ENCODE measurements around the gene ADAMTS4. TPM values are rescaled to one million over a fixed set of nuclear protein-coding genes. Genes with fewer than 3 reads are reported as not detected.
A peak's percentile ranks its signal among the peaks of the same experiment; 100 is the strongest.

Gene ADAMTS4
- total and polyA plus RNA-seq, 2 donors: 0.61 to 3.0 TPM

DNA sequence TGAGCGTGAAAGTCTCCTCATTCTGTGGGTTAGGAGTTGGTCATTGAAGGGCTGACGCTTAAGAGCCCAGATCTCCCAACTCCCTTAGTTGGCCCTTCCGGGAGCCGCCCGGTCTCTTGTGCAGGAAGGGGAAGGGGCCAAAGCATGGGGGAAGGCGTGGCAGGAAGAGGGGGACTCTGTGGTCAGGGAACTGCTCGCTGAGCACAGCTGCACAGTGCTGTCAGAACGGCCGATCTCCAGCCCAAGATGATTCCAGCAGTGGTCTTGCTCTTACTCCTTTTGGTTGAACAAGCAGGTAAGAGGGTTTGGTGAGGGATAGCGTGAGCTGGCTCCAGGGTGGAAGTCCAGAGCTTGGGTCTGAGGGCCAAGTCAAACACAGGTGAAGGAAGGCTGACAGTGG is 16.2 kb upstream of the ADAMTS4 start, which contains the start of gene FCER1G:
Gene FCER1G (plus strand): TSS at position 220 of the 400 bp plus-strand sequence. CDS start 27 bp downstream, at position 247.
- H3K27me3 ChIP-seq (ENCODE audit: control insufficient read depth in 2 of 2, insufficient read depth in 1 of 2, low read length in 1 of 2): no peaks in the 10 kb centered on the region
- WGBS: 25% methylated on average over 10 of the region's 10 CpGs
- H3K4me1 ChIP-seq (ENCODE audit: control insufficient read depth in 2 of 2, insufficient read depth in 2 of 2, low read length in 2 of 2): peaks cover 0 to 26% of the 10 kb centered on the region in 2 donors
- DNase-seq (ENCODE audit: low read depth in 6 of 9, low spot score in 9 of 9): no peak
- no peaks in the 10 kb centered on the region for H3K9me3 ChIP-seq (ENCODE audit: control insufficient read depth in 2 of 2, insufficient read depth in 1 of 2, low read length in 1 of 2)
- H3K27ac ChIP-seq (ENCODE audit: low read depth in 1 of 2, low read length in 1 of 2): peak within 1 kb of the TSS; percentile 22 to 34
- no peak within 1 kb of the TSS for H3K4me3 ChIP-seq (ENCODE audit: low read length in 2 of 2)
- peaks cover 42 to 48% of the 10 kb centered on the region in 2 donors for H3K36me3 ChIP-seq (ENCODE audit: control insufficient read depth in 2 of 2, insufficient read depth in 2 of 2, low read length in 1 of 2)

DNA sequence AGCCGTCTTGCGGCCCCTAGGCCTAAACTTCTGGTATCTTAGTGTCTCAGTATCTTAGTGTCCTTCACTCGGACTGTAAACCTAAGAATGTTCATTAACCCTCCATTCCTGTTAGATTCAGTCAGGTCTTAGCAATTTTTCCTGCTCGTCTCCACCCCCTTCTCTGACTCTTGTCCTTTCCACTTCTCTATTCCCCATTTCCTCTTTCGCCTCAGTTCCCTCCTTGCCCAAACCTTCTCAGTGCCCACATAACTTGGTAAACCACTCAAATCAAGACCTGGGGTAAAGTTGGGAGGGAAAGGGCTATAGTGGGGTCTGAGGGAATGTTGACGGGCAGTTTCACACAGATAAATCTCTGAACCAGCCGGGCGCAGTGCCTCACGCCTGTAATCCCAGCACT is 15.5 kb upstream of the ADAMTS4 start:
- WGBS: 97% methylated on average over 9 of the region's 9 CpGs
- Histone ChIP-seq H3K4me3 (ENCODE audit: low read length in 2 of 2) (no peak overlapping the region), H3K36me3 (ENCODE audit: control insufficient read depth in 2 of 2, insufficient read depth in 2 of 2, low read length in 1 of 2) (peaks cover 49 to 55% of the 10 kb centered on the region in 2 donors)

DNA sequence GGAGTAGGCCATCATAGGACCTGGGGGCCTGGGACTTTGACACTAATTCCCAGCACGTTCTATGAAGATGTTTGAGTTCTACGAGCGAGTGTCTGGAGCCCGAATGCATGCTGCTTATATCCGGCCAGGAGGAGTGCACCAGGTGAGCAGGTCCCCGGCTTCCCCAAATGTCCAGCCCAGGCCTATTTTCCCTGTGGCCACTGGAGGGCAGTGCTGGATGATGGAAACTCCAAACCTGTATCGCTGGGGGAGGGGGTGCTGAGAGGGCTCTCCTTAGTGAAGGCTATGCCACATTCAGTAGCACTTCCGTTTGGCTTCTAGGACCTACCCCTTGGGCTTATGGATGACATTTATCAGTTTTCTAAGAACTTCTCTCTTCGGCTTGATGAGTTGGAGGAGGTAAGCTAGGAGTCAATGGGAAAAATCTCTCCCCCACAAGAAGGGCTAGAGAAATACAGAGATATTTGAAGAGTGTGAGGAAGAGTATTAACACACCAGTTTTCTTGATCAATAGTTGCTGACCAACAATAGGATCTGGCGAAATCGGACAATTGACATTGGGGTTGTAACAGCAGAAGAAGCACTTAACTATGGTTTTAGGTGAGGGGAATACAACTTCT is 11.0 kb upstream of the ADAMTS4 start:
- H3K27me3 ChIP-seq (ENCODE audit: control insufficient read depth in 2 of 2, insufficient read depth in 1 of 2, low read length in 1 of 2): no peaks in the 10 kb centered on the region
- H3K27ac ChIP-seq (ENCODE audit: low read depth in 1 of 2, low read length in 1 of 2): no peak overlapping the region
- H3K9me3 ChIP-seq (ENCODE audit: control insufficient read depth in 2 of 2, insufficient read depth in 1 of 2, low read length in 1 of 2): no peaks in the 10 kb centered on the region
- no peak overlapping the region for H3K4me3 ChIP-seq (ENCODE audit: low read length in 2 of 2)
- DNase-seq (ENCODE audit: low read depth in 6 of 9, low spot score in 9 of 9): peak in 5 of 9 donors; percentile 40 to 78 (median 53)
- WGBS: 68% methylated on average over 11 of the region's 11 CpGs
- peaks cover 0 to 6% of the 10 kb centered on the region in 2 donors for H3K4me1 ChIP-seq (ENCODE audit: control insufficient read depth in 2 of 2, insufficient read depth in 2 of 2, low read length in 2 of 2)
- H3K36me3 ChIP-seq (ENCODE audit: control insufficient read depth in 2 of 2, insufficient read depth in 2 of 2, low read length in 1 of 2): peaks cover 72 to 80% of the 10 kb centered on the region in 2 donors

More for the DNA sequence above, 15.5 kb upstream of the ADAMTS4 start:
- DNase-seq (ENCODE audit: low read depth in 6 of 9, low spot score in 9 of 9): no peak
- Histone ChIP-seq H3K9me3 (ENCODE audit: control insufficient read depth in 2 of 2, insufficient read depth in 1 of 2, low read length in 1 of 2) (no peaks in the 10 kb centered on the region), H3K27ac (ENCODE audit: low read depth in 1 of 2, low read length in 1 of 2) (no peak overlapping the region), H3K27me3 (ENCODE audit: control insufficient read depth in 2 of 2, insufficient read depth in 1 of 2, low read length in 1 of 2) (no peaks in the 10 kb centered on the region), H3K4me1 (ENCODE audit: control insufficient read depth in 2 of 2, insufficient read depth in 2 of 2, low read length in 2 of 2) (peaks cover 0 to 31% of the 10 kb centered on the region in 2 donors)

DNA sequence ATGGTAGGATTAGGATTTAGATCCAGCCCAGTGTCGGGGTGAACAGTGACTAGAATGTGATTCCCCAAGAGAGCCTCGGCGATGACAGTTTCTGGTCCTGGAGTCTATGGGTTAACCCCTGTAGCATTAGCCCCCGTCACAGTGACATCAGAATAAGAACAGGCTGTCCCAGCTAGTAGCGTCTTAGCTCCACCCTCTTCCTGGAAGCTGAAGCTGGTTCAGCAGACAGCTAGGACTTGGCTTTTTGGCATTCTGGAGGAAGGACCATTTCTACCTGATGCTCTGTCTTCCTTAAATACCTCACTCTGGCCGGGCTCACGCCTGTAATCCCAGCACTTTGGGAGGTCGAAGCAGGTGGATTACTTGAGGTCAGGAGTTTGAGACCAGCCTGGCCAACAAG is 8.3 kb upstream of the ADAMTS4 start:
- H3K27me3 ChIP-seq (ENCODE audit: control insufficient read depth in 2 of 2, insufficient read depth in 1 of 2, low read length in 1 of 2): no peaks in the 10 kb centered on the region
- H3K27ac ChIP-seq (ENCODE audit: low read depth in 1 of 2, low read length in 1 of 2): no peak overlapping the region
- no peak overlapping the region for H3K4me3 ChIP-seq (ENCODE audit: low read length in 2 of 2)
- H3K4me1 ChIP-seq (ENCODE audit: control insufficient read depth in 2 of 2, insufficient read depth in 2 of 2, low read length in 2 of 2): peaks cover 12 to 13% of the 10 kb centered on the region in 2 donors
- WGBS: 94% methylated on average over 8 of the region's 8 CpGs
- H3K9me3 ChIP-seq (ENCODE audit: control insufficient read depth in 2 of 2, insufficient read depth in 1 of 2, low read length in 1 of 2): no peaks in the 10 kb centered on the region
- DNase-seq (ENCODE audit: low read depth in 6 of 9, low spot score in 9 of 9): no peak
- peaks cover 52 to 63% of the 10 kb centered on the region in 2 donors for H3K36me3 ChIP-seq (ENCODE audit: control insufficient read depth in 2 of 2, insufficient read depth in 2 of 2, low read length in 1 of 2)

DNA sequence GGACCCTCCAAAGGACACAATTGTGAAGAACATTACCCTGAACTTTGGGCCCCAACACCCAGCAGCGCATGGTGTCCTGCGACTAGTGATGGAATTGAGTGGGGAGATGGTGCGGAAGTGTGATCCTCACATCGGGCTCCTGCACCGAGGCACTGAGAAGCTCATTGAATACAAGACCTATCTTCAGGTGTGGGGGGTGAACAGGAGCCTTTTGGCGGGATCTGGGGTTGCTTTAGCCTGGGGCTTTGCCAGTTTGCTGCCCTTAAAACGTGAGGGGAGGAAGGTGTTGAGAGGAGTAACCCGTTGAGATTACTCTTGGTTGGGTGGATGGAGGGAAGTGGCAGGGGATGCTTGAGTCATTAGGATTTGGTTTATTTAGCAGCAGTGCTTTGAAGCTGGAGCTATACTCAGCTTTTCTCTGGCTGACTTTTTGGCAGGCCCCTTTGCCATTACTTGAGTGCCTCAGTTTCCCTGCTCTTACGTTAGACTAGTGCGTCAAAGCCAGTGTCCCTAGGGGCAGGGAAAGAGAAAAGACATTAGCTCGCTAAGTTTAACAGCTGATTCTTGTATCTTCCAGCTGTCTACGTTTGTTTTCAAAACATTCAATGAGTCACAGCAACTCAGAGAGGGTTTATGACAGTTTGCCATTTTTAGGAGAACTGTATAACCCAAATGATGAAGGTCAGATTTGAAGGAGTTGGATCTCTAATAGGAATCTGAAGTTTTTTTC is 7.7 kb upstream of the ADAMTS4 start:
- no peak overlapping the region for H3K27ac ChIP-seq (ENCODE audit: low read depth in 1 of 2, low read length in 1 of 2)
- no peaks in the 10 kb centered on the region for H3K27me3 ChIP-seq (ENCODE audit: control insufficient read depth in 2 of 2, insufficient read depth in 1 of 2, low read length in 1 of 2)
- peaks cover 47 to 57% of the 10 kb centered on the region in 2 donors for H3K36me3 ChIP-seq (ENCODE audit: control insufficient read depth in 2 of 2, insufficient read depth in 2 of 2, low read length in 1 of 2)
- WGBS: 97% methylated on average over 12 of the region's 12 CpGs
- peaks cover 15 to 18% of the 10 kb centered on the region in 2 donors for H3K4me1 ChIP-seq (ENCODE audit: control insufficient read depth in 2 of 2, insufficient read depth in 2 of 2, low read length in 2 of 2)
- H3K9me3 ChIP-seq (ENCODE audit: control insufficient read depth in 2 of 2, insufficient read depth in 1 of 2, low read length in 1 of 2): peaks cover 0 to 4% of the 10 kb centered on the region in 2 donors
- no peak for DNase-seq (ENCODE audit: low read depth in 6 of 9, low spot score in 9 of 9)
- H3K4me3 ChIP-seq (ENCODE audit: low read length in 2 of 2): no peak overlapping the region

DNA sequence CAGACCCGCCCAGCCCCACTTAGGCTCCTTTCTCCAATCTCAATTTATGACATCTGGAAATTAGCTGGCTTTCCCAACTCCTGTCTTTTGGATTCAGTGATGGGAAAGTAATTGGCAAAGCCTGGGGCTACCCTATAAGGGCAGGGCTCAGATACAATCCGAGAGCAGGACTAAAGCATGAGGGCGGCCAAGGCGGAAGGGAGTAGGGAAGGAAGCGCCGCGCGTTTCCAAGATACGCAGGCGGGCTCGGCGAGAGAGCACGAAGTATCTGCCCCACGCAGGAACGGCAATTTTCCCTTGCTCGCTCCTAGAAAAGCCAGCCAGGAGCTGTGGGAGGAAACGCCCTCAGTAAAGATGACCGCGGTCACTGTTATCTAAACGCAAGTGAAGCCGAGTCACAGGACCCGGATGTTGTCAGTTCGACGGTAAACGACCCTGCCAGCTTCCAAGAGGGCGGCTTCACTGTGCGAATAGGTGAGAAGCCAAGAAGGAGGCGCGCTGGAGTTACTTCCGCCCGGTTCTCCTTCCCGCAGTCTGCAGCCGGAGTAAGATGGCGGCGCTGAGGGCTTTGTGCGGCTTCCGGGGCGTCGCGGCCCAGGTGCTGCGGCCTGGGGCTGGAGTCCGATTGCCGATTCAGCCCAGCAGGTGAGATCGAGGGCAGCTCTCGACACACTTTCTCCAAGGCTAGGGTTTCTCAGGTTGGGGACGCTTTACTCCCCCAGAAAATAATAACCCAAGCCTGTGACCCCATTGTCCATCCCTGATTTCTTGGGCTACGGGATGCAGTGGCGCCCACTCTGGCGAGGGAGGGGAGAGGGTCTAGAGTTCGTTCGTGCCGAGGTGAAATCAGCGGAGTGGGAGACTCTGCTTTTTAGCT is 3.2 kb upstream of the ADAMTS4 start, which contains the start of gene NDUFS2:
Gene NDUFS2 (plus strand): TSS at position 532 of the 877 bp plus-strand sequence. CDS start 19 bp downstream, at position 551.
- Histone ChIP-seq H3K9me3 (ENCODE audit: control insufficient read depth in 2 of 2, insufficient read depth in 1 of 2, low read length in 1 of 2) (peaks cover 0 to 7% of the 10 kb centered on the region in 2 donors), H3K4me1 (ENCODE audit: control insufficient read depth in 2 of 2, insufficient read depth in 2 of 2, low read length in 2 of 2) (peaks cover 17 to 34% of the 10 kb centered on the region in 2 donors), H3K36me3 (ENCODE audit: control insufficient read depth in 2 of 2, insufficient read depth in 2 of 2, low read length in 1 of 2) (peaks cover 13 to 23% of the 10 kb centered on the region in 2 donors), H3K27me3 (ENCODE audit: control insufficient read depth in 2 of 2, insufficient read depth in 1 of 2, low read length in 1 of 2) (peaks cover 0 to 2% of the 10 kb centered on the region in 2 donors), H3K4me3 (ENCODE audit: low read length in 2 of 2) (peak within 1 kb of the TSS; percentile 56 to 84), H3K27ac (ENCODE audit: low read depth in 1 of 2, low read length in 1 of 2) (peak within 1 kb of the TSS; percentile 90)
- peak; percentile 90 to 99 (median 98) for DNase-seq (ENCODE audit: low read depth in 6 of 9, low spot score in 9 of 9)
- 9% methylated on average over 53 of the region's 53 CpGs for WGBS

DNA sequence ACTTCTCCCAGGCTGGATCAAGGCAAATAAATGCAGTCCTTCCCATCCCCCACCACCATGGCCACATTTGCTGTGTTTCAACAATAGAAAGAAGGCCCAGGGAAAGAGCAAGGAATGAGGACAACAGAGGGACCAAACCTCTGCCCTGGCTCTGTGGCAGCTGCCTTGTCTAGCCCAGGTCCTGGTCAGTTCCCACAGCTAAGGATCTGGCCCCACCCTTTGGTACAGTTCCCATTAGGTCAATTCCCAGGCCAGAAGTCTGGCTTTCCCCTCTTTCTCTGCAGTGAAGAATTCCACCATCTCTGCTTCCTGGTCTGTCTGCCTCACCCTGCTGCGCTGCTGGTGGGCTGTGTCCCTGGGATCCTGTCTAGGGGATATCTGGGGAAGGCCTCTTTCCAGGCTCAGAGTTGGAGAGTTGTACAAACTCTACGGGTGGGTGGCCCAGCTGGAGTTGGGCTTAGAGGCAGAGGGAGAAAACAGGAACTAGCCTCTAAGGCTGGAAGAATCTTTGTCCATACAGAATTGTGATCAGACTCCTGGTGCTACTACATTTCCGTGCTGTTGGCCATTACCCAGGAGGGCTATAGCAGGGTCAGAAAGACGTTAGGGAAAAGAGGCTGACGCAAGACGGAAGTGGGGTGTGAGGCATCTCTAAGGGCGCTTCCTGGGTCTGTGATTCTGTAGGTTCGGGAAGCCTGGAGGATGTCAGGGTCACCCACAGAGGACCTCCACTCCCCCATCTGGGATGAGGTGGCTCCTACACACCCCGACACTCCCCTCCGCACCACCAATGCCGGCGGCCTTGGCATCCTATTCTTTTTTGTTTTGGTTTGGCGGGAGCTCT is 2.4 kb upstream of the ADAMTS4 start:
- 90% methylated on average over 13 of the region's 13 CpGs for WGBS
- Histone ChIP-seq H3K27me3 (ENCODE audit: control insufficient read depth in 2 of 2, insufficient read depth in 1 of 2, low read length in 1 of 2) (peaks cover 0 to 2% of the 10 kb centered on the region in 2 donors), H3K27ac (ENCODE audit: low read depth in 1 of 2, low read length in 1 of 2) (peak overlapping the region; percentile 84 to 90), H3K4me3 (ENCODE audit: low read length in 2 of 2) (peak overlapping the region; percentile 56 to 84), H3K4me1 (ENCODE audit: control insufficient read depth in 2 of 2, insufficient read depth in 2 of 2, low read length in 2 of 2) (peaks cover 17 to 34% of the 10 kb centered on the region in 2 donors), H3K36me3 (ENCODE audit: control insufficient read depth in 2 of 2, insufficient read depth in 2 of 2, low read length in 1 of 2) (peaks cover 4 to 14% of the 10 kb centered on the region in 2 donors), H3K9me3 (ENCODE audit: control insufficient read depth in 2 of 2, insufficient read depth in 1 of 2, low read length in 1 of 2) (peaks cover 0 to 7% of the 10 kb centered on the region in 2 donors)
- no peak for DNase-seq (ENCODE audit: low read depth in 6 of 9, low spot score in 9 of 9)

DNA sequence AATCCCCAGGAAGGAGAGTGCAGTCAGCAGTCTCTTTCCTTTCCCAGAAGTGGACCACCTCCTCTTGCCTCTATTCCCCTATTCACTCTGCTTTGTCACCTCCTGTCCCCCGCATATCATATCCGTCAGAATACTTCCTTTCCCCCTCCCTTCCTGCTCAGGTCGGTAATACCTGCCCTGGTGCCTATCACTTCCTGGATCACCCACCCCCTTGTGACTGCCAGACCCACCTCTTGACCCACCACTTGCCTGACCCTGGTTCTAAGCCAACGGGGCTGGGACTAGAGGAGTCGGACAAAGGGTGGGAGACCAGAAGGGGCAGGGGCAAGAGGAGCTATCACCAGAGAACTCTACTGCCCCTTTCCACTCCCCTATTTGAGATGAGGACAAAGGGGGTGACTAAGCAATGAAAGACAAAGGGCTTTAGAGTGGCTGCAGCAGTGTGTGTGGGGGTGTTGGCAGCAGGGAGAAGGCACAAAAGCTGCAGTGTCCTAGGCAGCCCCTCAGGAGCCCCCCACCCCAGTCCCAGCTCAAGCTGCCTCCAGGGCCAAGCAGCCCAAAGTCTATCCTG is 1.7 kb upstream of the ADAMTS4 start:
- no peak overlapping the region for H3K4me3 ChIP-seq (ENCODE audit: low read length in 2 of 2)
- peaks cover 3 to 12% of the 10 kb centered on the region in 2 donors for H3K36me3 ChIP-seq (ENCODE audit: control insufficient read depth in 2 of 2, insufficient read depth in 2 of 2, low read length in 1 of 2)
- 77% methylated on average over 5 of the region's 5 CpGs for WGBS
- peaks cover 0 to 7% of the 10 kb centered on the region in 2 donors for H3K9me3 ChIP-seq (ENCODE audit: control insufficient read depth in 2 of 2, insufficient read depth in 1 of 2, low read length in 1 of 2)
- DNase-seq (ENCODE audit: low read depth in 6 of 9, low spot score in 9 of 9): no peak
- peak overlapping the region; percentile 37 to 84 for H3K27ac ChIP-seq (ENCODE audit: low read depth in 1 of 2, low read length in 1 of 2)
- peaks cover 0 to 2% of the 10 kb centered on the region in 2 donors for H3K27me3 ChIP-seq (ENCODE audit: control insufficient read depth in 2 of 2, insufficient read depth in 1 of 2, low read length in 1 of 2)
- peaks cover 17 to 36% of the 10 kb centered on the region in 2 donors for H3K4me1 ChIP-seq (ENCODE audit: control insufficient read depth in 2 of 2, insufficient read depth in 2 of 2, low read length in 2 of 2)

All from thymus (tissue), 11 donors.